ENCODE results near the gene DHRS7.

Gene DHRS7, protein sequence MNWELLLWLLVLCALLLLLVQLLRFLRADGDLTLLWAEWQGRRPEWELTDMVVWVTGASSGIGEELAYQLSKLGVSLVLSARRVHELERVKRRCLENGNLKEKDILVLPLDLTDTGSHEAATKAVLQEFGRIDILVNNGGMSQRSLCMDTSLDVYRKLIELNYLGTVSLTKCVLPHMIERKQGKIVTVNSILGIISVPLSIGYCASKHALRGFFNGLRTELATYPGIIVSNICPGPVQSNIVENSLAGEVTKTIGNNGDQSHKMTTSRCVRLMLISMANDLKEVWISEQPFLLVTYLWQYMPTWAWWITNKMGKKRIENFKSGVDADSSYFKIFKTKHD

DNA sequence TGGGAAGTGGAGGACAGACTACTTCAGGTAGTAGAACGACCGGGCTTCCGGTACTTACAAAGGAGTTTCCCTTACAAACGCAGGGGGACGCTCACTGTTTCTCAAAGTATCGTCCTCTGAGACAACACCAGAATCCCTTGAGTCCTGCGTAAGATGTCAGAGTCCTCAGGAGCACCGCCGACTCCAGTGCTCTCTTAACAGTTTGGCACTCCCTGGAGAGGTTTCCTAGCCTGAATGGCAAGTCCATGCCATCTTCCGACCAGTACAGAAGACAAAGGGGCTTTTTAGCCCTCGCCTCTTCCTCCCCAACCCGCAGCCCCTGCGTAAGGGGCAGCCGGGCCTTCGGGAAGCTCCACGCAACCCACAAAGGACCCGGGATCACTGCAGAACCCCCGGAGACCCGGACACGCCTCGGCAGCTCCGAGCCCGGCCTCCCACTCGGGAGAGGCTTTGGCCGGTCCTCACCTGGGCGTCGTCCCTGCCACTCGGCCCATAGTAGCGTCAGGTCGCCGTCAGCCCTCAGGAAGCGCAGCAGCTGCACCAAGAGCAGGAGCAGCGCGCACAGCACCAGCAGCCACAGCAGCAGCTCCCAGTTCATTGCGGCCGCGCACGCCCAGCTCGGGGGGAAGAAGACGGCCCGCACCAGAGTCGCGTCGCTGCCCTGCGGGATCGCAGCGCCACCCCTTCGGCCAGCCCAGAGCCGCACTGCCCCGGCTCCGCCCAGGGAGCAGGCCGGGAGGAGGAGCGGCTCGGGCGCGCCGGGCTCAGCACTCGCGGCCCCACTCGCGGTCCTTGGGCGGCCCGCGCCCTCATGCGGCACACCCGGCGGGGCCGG lies at the start of gene DHRS7:
DHRS7 (minus strand) TSS at position 687 of the 835 bp plus-strand sequence; CDS start at position 598, 89 bp downstream.
- no peaks in the 10 kb centered on the region for H3K9me3 ChIP-seq (ENCODE audit: control insufficient read depth, insufficient read depth, low read length)
- H3K9ac ChIP-seq (ENCODE audit: low read depth, low read length) = peak within 1 kb of the TSS; percentile 89
- H3K36me3 ChIP-seq (ENCODE audit: insufficient read depth, low read length) = no peaks in the 10 kb centered on the region
- H3K4me1 ChIP-seq (ENCODE audit: insufficient read depth, low read length) = peaks cover 12% of the 10 kb centered on the region; the same call in 1 of the 2 replicates

DNA sequence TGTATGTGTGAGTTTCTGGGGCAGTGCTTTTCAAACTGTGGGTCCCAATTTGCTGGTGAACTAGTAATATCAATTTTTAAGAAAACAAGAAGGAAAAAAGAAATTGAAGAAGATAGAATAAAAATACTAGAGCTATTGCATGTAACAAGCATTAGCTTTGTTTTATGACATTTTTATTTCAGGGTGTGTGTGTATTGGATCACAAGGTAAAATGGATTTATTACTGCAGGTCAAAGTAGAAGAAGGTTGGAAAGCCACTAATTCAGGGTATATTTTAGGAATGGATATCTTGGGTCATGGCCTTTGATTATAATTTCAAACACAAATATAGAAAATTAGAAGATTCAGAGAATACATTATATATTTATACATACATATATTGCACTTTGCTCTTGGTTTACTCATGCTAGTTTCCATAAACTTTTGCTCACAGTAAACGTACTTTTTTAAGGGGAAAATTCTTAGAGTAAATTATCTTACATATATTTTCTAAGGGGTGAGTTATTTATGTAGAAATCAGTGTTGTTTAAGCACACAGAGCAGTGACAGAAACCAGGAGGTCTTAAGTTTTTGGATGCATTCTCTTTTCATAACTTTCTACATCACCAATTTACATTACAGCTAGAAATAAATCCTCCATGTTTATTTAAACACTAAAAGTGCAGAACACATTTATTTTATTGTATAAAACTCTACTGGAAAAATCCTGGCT lies 49.4 kb upstream of the DHRS7 start:
- H3K9ac ChIP-seq (ENCODE audit: low read depth, low read length) = no peak overlapping the region
- no peaks in the 10 kb centered on the region for H3K9me3 ChIP-seq (ENCODE audit: control insufficient read depth, insufficient read depth, low read length)
- H3K4me1 ChIP-seq (ENCODE audit: insufficient read depth, low read length) = peaks cover 9% of the 10 kb centered on the region; the same call in 1 of the 2 replicates
- H3K36me3 ChIP-seq (ENCODE audit: insufficient read depth, low read length) = no peaks in the 10 kb centered on the region

- no peaks in the 10 kb centered on the region for H3K9me3 ChIP-seq (ENCODE audit: control insufficient read depth, insufficient read depth, low read length)
- H3K36me3 ChIP-seq (ENCODE audit: insufficient read depth, low read length) = no peaks in the 10 kb centered on the region
- no peak overlapping the region for H3K9ac ChIP-seq (ENCODE audit: low read depth, low read length)
- peaks cover 9% of the 10 kb centered on the region; the same call in 1 of the 2 replicates for H3K4me1 ChIP-seq (ENCODE audit: insufficient read depth, low read length)
Measured at GRCh38 chr14:60214003-60214402, 48.8 kb upstream of the DHRS7 start.

GRCh38 chr14:60212503-60213371 lies 47.5 kb upstream of the DHRS7 start:
- Histone ChIP-seq H3K4me1 (ENCODE audit: insufficient read depth, low read length) (peaks cover 9% of the 10 kb centered on the region; the same call in 1 of the 2 replicates), H3K9me3 (ENCODE audit: control insufficient read depth, insufficient read depth, low read length) (no peaks in the 10 kb centered on the region), H3K9ac (ENCODE audit: low read depth, low read length) (no peak overlapping the region), H3K36me3 (ENCODE audit: insufficient read depth, low read length) (no peaks in the 10 kb centered on the region)

DNA sequence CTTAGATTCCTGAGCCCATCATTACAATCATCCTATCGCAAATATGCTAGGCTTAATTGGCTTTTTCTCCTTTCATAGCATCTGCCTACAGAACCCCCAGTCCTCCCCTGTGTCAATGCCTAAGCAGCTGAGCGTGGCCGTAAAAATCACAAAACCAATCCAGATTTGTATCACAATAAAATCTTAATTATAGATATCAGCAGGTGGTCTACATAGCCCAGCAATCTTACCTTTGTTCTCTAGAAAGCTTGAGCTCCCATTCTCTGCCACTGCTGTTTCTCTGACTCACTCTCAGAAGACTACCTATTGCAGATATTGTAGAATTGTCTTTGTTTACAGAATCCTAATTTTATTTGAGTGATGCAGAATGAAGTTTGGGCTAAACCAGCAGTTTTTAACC lies 46.0 kb upstream of the DHRS7 start:
- Histone ChIP-seq H3K36me3 (ENCODE audit: insufficient read depth, low read length) (no peaks in the 10 kb centered on the region), H3K9me3 (ENCODE audit: control insufficient read depth, insufficient read depth, low read length) (no peaks in the 10 kb centered on the region), H3K9ac (ENCODE audit: low read depth, low read length) (no peak overlapping the region), H3K4me1 (ENCODE audit: insufficient read depth, low read length) (peaks cover 9% of the 10 kb centered on the region; the same call in 1 of the 2 replicates)

DNA sequence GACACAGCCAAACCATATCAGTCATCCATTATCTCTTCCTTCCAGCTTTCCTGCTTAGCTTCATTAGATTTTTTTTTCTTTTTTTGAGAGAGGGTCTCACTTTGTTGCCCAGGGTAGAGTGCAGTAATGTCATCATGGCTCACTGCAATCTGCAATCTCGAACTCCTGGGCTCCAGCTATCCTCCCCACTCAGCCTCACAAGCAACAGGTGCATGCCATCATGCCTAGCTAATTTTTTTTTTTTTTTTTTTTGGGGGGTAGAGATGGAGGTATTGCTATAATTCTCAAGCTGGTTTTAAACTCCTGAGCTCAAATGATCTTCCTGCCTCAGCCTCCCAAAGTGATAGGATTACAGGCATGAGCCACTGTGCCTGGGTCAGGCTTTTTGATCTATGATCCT lies 45.5 kb upstream of the DHRS7 start:
- H3K9me3 ChIP-seq (ENCODE audit: control insufficient read depth, insufficient read depth, low read length) = no peaks in the 10 kb centered on the region
- H3K4me1 ChIP-seq (ENCODE audit: insufficient read depth, low read length) = peaks cover 5% of the 10 kb centered on the region; the same call in 1 of the 2 replicates
- no peaks in the 10 kb centered on the region for H3K36me3 ChIP-seq (ENCODE audit: insufficient read depth, low read length)
- no peak overlapping the region for H3K9ac ChIP-seq (ENCODE audit: low read depth, low read length)

- Histone ChIP-seq H3K36me3 (ENCODE audit: insufficient read depth, low read length) (no peaks in the 10 kb centered on the region), H3K4me1 (ENCODE audit: insufficient read depth, low read length) (peaks cover 19% of the 10 kb centered on the region), H3K9me3 (ENCODE audit: control insufficient read depth, insufficient read depth, low read length) (no peaks in the 10 kb centered on the region), H3K9ac (ENCODE audit: low read depth, low read length) (no peak overlapping the region)
Measured at GRCh38 chr14:60206837-60207533, 41.8 kb upstream of the DHRS7 start.

GRCh38 chr14:60206249-60206670 lies 41.1 kb upstream of the DHRS7 start:
- Histone ChIP-seq H3K9ac (ENCODE audit: low read depth, low read length) (no peak overlapping the region), H3K36me3 (ENCODE audit: insufficient read depth, low read length) (no peaks in the 10 kb centered on the region), H3K4me1 (ENCODE audit: insufficient read depth, low read length) (peaks cover 14% of the 10 kb centered on the region)

GRCh38 chr14:60204843-60205774 lies 39.9 kb upstream of the DHRS7 start:
- H3K4me1 ChIP-seq (ENCODE audit: insufficient read depth, low read length) = peaks cover 14% of the 10 kb centered on the region
- H3K9ac ChIP-seq (ENCODE audit: low read depth, low read length) = no peak overlapping the region
- no peaks in the 10 kb centered on the region for H3K9me3 ChIP-seq (ENCODE audit: control insufficient read depth, insufficient read depth, low read length)
- H3K36me3 ChIP-seq (ENCODE audit: insufficient read depth, low read length) = no peaks in the 10 kb centered on the region

More at GRCh38 chr14:60206249-60206670, 41.1 kb upstream of the DHRS7 start:
- H3K9me3 ChIP-seq (ENCODE audit: control insufficient read depth, insufficient read depth, low read length) = no peaks in the 10 kb centered on the region

DNA sequence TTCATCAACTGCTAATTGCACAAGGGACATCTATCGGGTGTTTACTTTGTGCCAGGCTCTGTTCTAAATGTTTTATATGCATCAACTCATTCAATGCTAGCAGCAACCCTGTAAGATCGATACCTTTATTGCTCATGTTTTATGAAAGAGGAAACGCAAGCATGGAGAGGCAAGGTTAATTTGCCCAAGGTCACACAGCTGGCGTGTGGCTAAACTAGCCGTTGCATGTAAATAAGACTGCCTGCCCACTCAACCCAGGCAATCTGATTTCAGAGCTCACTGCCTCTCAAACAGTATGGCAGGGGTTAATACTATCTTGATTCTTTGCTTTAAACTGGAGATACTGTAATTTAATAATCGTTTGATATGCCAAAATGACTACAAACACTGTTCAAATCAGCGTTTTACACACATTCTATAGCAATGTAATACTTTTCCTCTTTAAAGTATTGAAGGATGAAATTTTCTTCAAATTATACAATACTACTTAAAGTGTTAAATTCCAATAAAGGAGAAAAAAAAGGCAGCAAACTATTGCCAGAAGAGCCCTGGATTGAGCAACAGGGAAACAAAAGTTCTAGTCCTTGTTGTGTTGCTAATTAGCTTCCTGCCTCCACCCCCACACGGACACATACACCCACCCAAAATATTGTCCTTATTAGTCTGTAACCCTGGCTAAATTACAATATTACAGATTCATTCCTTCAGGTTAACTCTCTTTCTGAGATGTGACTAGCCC lies 39.1 kb upstream of the DHRS7 start:
- Histone ChIP-seq H3K36me3 (ENCODE audit: insufficient read depth, low read length) (no peaks in the 10 kb centered on the region), H3K4me1 (ENCODE audit: insufficient read depth, low read length) (peaks cover 14% of the 10 kb centered on the region), H3K9me3 (ENCODE audit: control insufficient read depth, insufficient read depth, low read length) (0 out of 2 replicates have a peak, but pooled peaks cover 3% of the 10 kb centered on the region), H3K9ac (ENCODE audit: low read depth, low read length) (no peak overlapping the region)

- peaks cover 16% of the 10 kb centered on the region for H3K4me1 ChIP-seq (ENCODE audit: insufficient read depth, low read length)
- no peaks in the 10 kb centered on the region for H3K36me3 ChIP-seq (ENCODE audit: insufficient read depth, low read length)
- H3K9me3 ChIP-seq (ENCODE audit: control insufficient read depth, insufficient read depth, low read length) = 0 out of 2 replicates have a peak, but pooled peaks cover 3% of the 10 kb centered on the region
- H3K9ac ChIP-seq (ENCODE audit: low read depth, low read length) = no peak overlapping the region
Measured at GRCh38 chr14:60199321-60199720, 34.1 kb upstream of the DHRS7 start.
